HG02938 (cell line): ENCODE data around the gene SPATA19.
"Not testable (repeated sequence)": the region's sequence is repeated elsewhere in the genome, so short reads cannot be mapped to it uniquely, and the experiment has no call there.

Experiments used
- ATAC-seq: cut with Tn5 transposase; IDR thresholded peaks from one replicate; pipeline ENCODE4 v1.9.1; 2021; ENCODE audit warnings: mild to moderate bottlenecking, moderate library complexity; ENCODE audit not compliant: unreplicated experiment

The SPATA19 gene

DNA sequence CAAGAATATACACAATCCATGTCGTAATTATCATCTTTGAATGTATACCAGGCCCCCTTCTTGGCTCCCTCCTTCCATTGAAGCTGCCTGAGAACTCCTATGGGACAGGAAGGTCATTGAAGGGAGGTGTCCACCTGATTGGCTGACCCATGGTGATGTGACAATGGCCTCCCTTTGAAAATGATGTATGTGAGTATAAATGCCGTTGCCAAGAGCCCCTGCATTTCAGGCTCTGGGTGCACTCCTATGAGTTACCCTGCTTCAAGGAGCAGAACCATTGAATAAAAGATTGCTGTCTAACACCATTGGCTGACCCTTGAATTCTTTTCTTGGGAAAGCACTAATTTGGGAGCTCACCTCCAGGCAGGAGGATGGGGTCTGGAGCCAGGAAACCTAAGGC, at the start of gene SPATA19:
Gene SPATA19, minus strand, starts transcription at position 101 of the 400 bp plus-strand sequence. Its CDS starts 67 bp downstream, at position 34.
- no peak for ATAC-seq

DNA sequence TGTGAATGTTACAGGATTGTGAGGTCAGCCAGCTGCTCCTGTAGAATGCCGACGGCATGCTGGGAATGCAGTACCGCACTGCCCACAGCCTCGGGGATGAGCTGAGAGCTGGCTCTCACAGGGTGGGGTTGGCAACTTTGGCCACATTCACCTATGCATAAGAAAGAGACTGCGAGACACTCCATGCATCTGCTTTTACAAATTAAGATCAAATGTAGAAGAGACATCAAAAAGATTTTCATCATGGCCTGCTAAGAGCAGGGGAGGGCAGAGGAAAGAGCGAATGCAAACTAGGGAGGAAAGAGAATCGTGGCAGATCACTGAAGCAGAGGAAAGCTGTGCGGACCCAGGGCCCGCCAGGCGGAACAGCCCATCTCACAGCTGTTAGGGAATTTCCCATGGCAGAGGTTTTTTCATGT, 49.8 kb upstream of the SPATA19 start:
- ATAC-seq = peak; percentile 41

- no peak for ATAC-seq
Measured at GRCh38 chr11:133893381-133893780, 48.1 kb upstream of the SPATA19 start.

DNA sequence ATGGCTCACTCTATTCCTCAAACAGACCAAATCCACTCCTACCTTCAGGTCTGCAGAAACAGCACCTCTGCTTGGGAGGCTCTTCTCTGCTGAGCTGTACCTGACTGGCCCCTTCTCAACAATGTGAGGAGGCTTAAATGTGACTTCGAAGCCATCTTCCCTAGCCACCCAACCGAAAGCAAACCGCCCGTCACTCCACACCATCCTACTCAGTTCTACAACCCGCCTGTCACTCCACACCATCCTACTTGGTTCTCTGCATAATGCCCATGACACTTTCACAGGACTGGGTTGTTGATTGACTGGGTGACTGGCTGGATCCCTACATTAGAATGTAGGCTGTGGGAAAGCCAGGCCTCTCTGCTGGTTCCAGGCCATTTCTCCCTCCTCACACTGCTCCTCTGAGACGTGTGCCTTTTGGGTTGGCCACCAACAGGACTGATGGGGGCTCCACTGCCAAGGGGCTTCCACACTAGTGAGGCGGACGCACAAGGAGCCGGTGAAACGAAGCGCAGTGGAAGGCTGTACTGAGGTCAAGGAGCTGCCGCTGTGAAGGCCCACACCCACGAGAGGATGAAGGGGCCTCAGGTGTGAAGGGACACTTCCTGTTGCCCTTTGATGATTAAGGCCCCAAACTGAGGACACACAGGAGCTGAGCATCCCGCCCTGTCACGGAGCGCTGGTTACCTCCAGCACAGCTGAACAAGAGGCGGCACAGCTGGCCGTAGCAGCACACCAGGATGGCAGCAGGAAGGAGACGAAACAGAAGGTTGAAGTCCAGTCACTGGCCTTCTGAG, 47.5 kb upstream of the SPATA19 start:
- ATAC-seq = no peak

GRCh38 chr11:133892126-133892525, 46.8 kb upstream of the SPATA19 start:
- ATAC-seq = no peak

DNA sequence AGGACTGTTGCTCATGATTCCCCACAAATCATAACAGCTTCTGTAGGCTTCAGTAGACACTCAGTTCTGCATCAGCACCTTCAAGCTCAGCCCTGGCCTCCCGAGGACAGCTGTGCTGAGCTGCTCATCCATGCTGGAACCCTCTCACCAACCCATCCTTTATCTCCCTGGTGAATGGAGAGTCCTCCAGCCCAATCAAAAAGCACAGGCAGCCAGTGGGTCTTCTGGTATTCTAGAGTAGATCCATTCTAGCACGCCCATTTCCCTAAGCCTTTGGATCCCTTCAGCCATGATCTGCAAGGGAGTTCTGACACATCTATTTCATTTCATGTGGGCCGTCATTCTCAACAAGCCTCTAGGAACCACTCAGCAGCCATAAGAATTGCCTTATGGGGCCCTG, 44.6 kb upstream of the SPATA19 start:
- no peak for ATAC-seq

DNA sequence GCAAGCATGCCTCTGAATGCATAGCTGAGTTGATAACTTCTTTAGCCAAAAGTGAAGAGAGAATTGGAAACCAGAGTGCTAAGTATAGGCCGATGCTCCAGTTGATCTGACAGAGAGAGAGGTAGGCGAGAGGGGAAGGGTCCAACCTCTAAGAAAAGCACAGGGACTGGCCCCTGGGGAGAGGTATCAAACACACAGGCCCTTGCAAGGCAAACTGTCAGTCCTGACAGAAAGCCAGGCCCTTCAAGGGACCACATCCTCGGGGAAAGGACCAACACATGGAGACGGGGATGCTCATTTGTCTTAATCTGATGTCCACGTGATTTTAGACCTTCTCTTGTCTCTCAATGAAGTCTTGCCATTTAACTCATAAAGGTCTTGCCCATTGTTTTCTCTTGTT, 43.9 kb upstream of the SPATA19 start:
- no peak for ATAC-seq

- ATAC-seq = no peak
Measured at GRCh38 chr11:133887692-133888332, 42.5 kb upstream of the SPATA19 start.

DNA sequence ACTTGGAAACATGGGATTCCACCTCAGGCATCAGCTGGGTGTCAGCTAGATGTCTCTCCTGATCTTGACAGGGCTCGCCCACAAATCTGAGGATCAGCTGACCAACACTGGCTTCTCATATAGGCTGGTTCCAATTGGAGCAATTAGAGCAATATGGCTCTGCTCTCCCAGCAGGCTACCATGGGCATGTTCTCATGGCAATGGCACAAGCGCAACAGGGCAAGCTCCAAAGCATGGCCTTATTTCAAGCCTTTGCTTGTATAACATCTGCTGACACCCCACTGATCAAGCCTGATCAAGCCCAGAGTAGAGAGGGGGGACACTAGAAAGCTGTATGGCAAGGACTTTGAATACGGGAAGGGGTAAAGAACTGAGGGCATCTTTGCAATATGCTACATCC, 40.7 kb upstream of the SPATA19 start:
- ATAC-seq = no peak

DNA sequence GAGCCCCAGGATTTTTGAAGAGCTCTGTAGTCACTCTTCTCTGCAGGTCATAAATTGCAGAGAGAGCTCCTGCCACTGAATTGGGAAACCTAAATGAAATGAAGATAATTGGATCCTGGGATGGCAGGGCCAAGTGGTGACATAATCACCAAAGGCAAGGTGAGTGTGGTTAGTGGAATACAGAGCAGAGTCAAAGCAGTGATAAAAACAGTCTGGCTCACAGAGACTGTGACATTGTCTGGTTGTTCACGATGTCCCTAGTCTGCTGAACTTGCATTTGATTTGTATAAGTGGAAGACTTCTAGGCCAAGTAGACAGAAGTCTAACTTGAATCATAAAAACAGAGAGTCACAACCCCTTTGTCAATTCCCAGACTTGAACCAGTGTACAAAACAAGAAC, 26.8 kb upstream of the SPATA19 start:
- no peak for ATAC-seq

DNA sequence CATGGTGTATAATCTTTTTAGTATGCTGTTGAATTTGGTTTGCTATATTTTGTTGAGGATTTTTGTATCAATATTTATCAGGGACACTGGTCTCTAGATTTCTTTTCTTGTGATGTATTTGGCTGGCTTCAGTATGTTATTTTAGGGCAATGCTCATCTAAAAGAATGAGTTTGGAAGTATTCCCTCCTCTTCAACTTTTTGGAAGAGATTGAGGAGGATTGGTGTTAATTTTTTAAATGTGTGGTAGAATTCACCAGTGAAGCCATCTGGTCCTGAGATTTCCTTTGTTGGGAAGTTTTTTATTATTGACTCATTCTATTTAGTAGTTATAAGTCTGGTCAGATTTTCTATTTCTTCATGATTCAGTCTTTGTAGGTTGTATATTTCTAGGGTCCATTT, 22.1 kb upstream of the SPATA19 start:
- no peak for ATAC-seq

- no peak for ATAC-seq
Measured at GRCh38 chr11:133865466-133865865, 20.2 kb upstream of the SPATA19 start.

- ATAC-seq = no peak
Measured at GRCh38 chr11:133864756-133865155, 19.4 kb upstream of the SPATA19 start.

- no peak for ATAC-seq
Measured at GRCh38 chr11:133860151-133860550, 14.8 kb upstream of the SPATA19 start.

DNA sequence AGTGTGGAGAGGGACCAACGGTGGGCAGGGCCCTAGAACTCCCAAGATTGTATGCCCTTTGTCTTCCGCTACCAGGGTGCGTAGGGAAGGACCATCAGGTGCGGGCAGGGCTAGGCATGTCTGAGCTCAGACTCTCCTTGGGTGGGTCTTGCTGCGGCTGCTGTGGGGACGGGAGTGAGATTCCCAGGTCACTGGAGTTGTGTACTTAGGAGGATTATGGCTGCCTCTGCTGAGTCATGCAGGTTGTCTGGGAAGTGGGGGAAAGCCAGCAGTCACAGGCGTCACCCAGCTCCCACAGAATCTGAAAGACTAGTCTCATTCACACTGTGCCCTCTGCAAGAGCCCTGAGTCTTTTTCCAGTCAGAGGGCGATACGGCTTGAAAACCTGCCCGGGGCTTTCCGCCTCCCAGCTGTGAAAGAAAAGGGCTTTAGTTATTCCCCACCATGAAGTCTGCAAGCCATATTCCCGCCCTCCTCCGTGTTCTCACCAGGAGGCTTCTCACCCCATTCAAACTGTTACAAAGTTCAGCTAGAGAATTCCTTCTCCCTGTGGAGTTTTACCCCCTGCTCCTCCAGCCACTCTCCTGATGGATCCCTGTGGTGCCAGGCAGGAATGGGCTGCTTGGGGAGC, 9.1 kb upstream of the SPATA19 start:
- ATAC-seq = not testable (repeated sequence)

DNA sequence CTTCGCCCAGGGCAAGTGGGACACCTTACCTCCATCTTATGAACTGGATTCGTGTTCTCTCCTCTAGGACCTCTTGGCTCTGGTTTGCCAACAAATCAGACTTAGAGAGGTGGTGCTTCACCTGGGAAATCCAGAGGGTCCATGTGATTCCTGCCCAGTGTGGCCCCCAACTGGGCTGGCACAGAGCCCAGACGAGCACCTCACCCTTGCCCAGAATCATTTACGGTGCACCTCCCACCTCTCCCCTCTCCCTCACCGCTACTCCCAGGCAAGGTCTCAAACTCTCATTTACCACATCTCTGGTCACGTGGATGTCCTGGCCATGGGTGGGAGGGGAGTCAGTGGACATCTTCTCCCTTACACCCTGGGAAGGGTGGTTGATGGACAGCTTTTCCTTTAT, 1.1 kb downstream of the SPATA19 start:
- no peak for ATAC-seq

DNA sequence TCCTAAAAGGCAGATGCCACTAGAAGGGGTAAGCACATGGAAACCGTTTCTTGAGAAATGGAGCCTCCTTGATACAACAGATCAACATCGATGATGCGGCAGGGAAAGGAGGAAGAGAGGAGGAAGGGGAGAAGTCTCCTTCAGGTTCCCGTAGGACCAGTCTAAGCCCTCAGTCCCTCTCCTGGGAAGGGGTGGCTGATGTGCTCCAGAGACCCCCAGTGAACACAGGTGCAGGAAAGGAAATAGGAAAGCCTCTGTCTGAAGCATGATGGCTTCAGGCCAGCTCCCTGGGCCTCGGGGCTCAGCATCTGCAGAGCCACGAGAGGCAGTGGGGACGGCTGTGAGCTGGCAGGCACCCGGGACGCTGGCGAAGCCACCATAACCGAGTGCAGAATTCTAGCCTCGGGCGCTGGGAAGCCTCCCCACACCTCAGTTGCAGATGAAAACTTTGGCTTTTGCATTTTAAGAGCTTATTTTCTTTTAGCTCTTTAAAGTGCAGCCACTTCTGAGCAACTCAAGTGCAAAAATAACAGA, 1.8 kb downstream of the SPATA19 start:
- no peak for ATAC-seq

- no peak for ATAC-seq
Measured at GRCh38 chr11:133842730-133843129, 2.6 kb downstream of the SPATA19 start.

- no peak for ATAC-seq
Measured at GRCh38 chr11:133842053-133842452, 3.3 kb downstream of the SPATA19 start.

GRCh38 chr11:133841279-133842043, 3.9 kb downstream of the SPATA19 start:
- ATAC-seq = no peak

- ATAC-seq = no peak
Measured at GRCh38 chr11:133840479-133840941, 4.8 kb downstream of the SPATA19 start.
